HepG2 (cell line): ENCODE results near the gene LILRB2. TPM values are rescaled to one million over a fixed set of nuclear protein-coding genes. Genes with fewer than 3 reads are reported as not detected.

Experiments used
- ATAC-seq: fragments of 200-7000 bp; cut with Tn5 transposase; 3 replicates; pipeline ENCODE4 v1.9.1; 2020; ENCODE audit warnings: mild to moderate bottlenecking, moderate library complexity
- BruUV-seq: library from RNA; stranded (reverse); fragments of 400-500 nt; replicated peaks from 2 replicates; lab custom pipeline; 2021; lab: Mats Ljungman, UMichigan
- CTCF ChIA-PET: fragments of 300-600 bp; formaldehyde crosslinking; extraction: SDS; loops from one replicate; lab custom pipeline; 2021; ENCODE audit warnings: low total read pairs, inconsistent platforms, low intra/inter-chr PET ratio; lab: Yijun Ruan, JAX
- POLR2A ChIA-PET: fragments of 350-600 bp; sonication (Branson Sonifier 250); formaldehyde crosslinking; loops from one replicate; lab custom pipeline; 2020; ENCODE audit warnings: antibody characterized with exemption, inconsistent platforms; lab: Yijun Ruan, JAX
- DNase-seq: peaks from one replicate; pipeline ENCODE4 v3.0.0-alpha.2; 2015; ENCODE audit warnings: low spot score
- FAIRE-seq: peaks from 3 replicates; lab custom pipeline; 2011; peaks lifted over from hg19 to GRCh38; lab: Jason Lieb, UNC
- H2AFZ ChIP-seq: one replicate; pipeline ENCODE4 v1.6.1; 2011; ENCODE audit warnings: low read length, inconsistent platforms
- H3K27ac ChIP-seq: fragments of 300-600 bp; 3 replicates; pipeline ENCODE4 v1.8.0; 2011; ENCODE audit warnings: mixed run types, mild to moderate bottlenecking, mixed read lengths, low read length, inconsistent platforms; ENCODE audit not compliant: insufficient read depth; ENCODE audit errors: extremely low read length
- H3K27me3 ChIP-seq, 2 experiments: fragments of 200-600 bp in 1 of 2; 2 replicates in 1 of 2; 3 replicates in 1 of 2; pipeline versions ENCODE4 v1.6.0 to v1.8.0; 2011; ENCODE audit warnings: low read length in 2 of 2, mild to moderate bottlenecking in 2 of 2, moderate library complexity in 2 of 2, inconsistent platforms in 1 of 2; ENCODE audit not compliant: insufficient read depth in 2 of 2, control insufficient read depth in 1 of 2
- H3K36me3 ChIP-seq, 2 experiments: fragments of 200-600 bp in 1 of 2; replicated peaks in 1 of 2; 2 replicates in 1 of 2; 3 replicates in 1 of 2; pipeline versions ENCODE4 v1.5.1 to v1.8.0; 2011; ENCODE audit warnings: low read length in 2 of 2, inconsistent platforms in 1 of 2; ENCODE audit not compliant: insufficient read depth in 2 of 2, control insufficient read depth in 1 of 2
- H3K4me1 ChIP-seq: 2 replicates; pipeline ENCODE4 v1.5.1; 2012; ENCODE audit warnings: low read length, inconsistent platforms; ENCODE audit not compliant: insufficient read depth
- H3K4me2 ChIP-seq: 2 replicates; pipeline ENCODE4 v1.6.0; 2011; ENCODE audit warnings: low read depth, low read length, inconsistent platforms
- H3K4me3 ChIP-seq, 3 experiments: fragments of 200-600 bp in 1 of 3; sonication (generic), shearing (Covaris generic) in 1 of 3; replicated peaks in 1 of 3; 2 replicates each; pipeline ENCODE4 v1.5.1; 2011 to 2016; ENCODE audit warnings: low read length in 3 of 3, inconsistent platforms in 2 of 3, low read depth in 2 of 3, mild to moderate bottlenecking in 2 of 3, control low read depth in 1 of 3, mixed read lengths in 1 of 3; ENCODE audit not compliant: insufficient read depth in 1 of 3
- H3K79me2 ChIP-seq: one replicate; pipeline ENCODE4 v1.6.1; 2011; ENCODE audit warnings: low read length, inconsistent platforms; ENCODE audit not compliant: insufficient read depth
- H3K9ac ChIP-seq: 2 replicates; pipeline ENCODE4 v1.6.0; 2011; ENCODE audit warnings: mild to moderate bottlenecking, low read depth, low read length, inconsistent platforms; ENCODE audit not compliant: insufficient read depth
- H3K9me3 ChIP-seq: 2 replicates; pipeline ENCODE4 v1.5.1; 2012; ENCODE audit warnings: mild to moderate bottlenecking, low read length
- H4K20me1 ChIP-seq: 2 replicates; pipeline ENCODE4 v1.6.0; 2011; ENCODE audit warnings: inconsistent platforms, mild to moderate bottlenecking, low read length, moderate library complexity; ENCODE audit not compliant: insufficient read depth
- GLI4 ChIP-seq: sonication (generic); formaldehyde crosslinking; IDR thresholded peaks from 2 replicates; pipeline ENCODE4 v1.5.1; 2020; ENCODE audit warnings: missing genetic modification reagents, mild to moderate bottlenecking, moderate library complexity, borderline replicate concordance
- JARID2 ChIP-seq: sonication (generic); formaldehyde crosslinking; IDR thresholded peaks from 2 replicates; pipeline ENCODE4 v1.8.1; 2023; ENCODE audit warnings: missing genetic modification reagents, inconsistent platforms; ENCODE audit not compliant: insufficient replicate concordance
- KDM5A ChIP-seq: fragments of 200-600 bp; sonication (generic); IDR thresholded peaks from 2 replicates; pipeline ENCODE4 v1.7.0; 2018; ENCODE audit warnings: antibody characterized with exemption, mild to moderate bottlenecking, low read length, borderline replicate concordance
- PATZ1 ChIP-seq: sonication (generic); formaldehyde crosslinking; IDR thresholded peaks from 2 replicates; pipeline ENCODE4 v1.4.0; 2020; ENCODE audit warnings: missing genetic modification reagents
- SAP130 ChIP-seq: IDR thresholded peaks from 2 replicates; pipeline ENCODE4 v1.6.1; 2016; ENCODE audit warnings: low read depth
- ZBTB3 ChIP-seq: sonication (generic); formaldehyde crosslinking; IDR thresholded peaks from 2 replicates; pipeline ENCODE4 v1.4.0; 2020; ENCODE audit warnings: low read depth, mild to moderate bottlenecking, moderate library complexity, missing genetic modification reagents, borderline replicate concordance
- ZKSCAN8 ChIP-seq: IDR thresholded peaks from 2 replicates; pipeline ENCODE4 v1.6.1; 2016; ENCODE audit warnings: borderline replicate concordance, missing genetic modification reagents, missing compliant biosample characterization
- ZNF12 ChIP-seq: sonication (generic); formaldehyde crosslinking; IDR thresholded peaks from 2 replicates; pipeline ENCODE4 v1.5.0; 2020; ENCODE audit warnings: missing genetic modification reagents
- ZNF234 ChIP-seq: sonication (generic); formaldehyde crosslinking; conservative IDR thresholded peaks from 2 replicates; pipeline ENCODE4 v1.5.1; 2020; ENCODE audit warnings: mild to moderate bottlenecking, missing genetic modification reagents
- ZNF331 ChIP-seq: sonication (generic); formaldehyde crosslinking; IDR thresholded peaks from 2 replicates; pipeline ENCODE4 v1.4.0; 2020; ENCODE audit warnings: missing genetic modification reagents
- WGBS: methylation state at CpG from one replicate; pipeline ENCODE4 v1.1.6; 2017; ENCODE audit warnings: low lambda C conversion rate; 5-methylcytosine and 5-hydroxymethylcytosine counted together
- in situ Hi-C: cut with HindIII; loops from 2 replicates; pipeline ENCODE4 v1.10.0; 2017; ENCODE audit warnings: low pct_unique_long_range_greater_than_20kb; ENCODE audit not compliant: extremely low pct_ligation_motif_present
- intact Hi-C: fragments of 100-400 bp; cut with micrococcal nuclease; formaldehyde crosslinking; loops from one replicate; pipeline ENCODE4 v1.10.0; 2022; ENCODE audit not compliant: unreplicated experiment
- polyA plus RNA-seq, 8 experiments: library from polyadenylated mRNA; depleted of rRNA in 3 of 8; stranded (reverse) in 7 of 8; unstranded in 1 of 8; fragments of >200 nt; fragmentation: Illumina TruSeq in 4 of 8; extraction: Trizol in 4 of 8; gene quantifications; 2 replicates each; pipeline versions ENCODE4 v1.2.1 to v1.2.3, GENCODE V29; 2011 to 2016; ENCODE audit warnings: low read depth in 4 of 8, missing spikeins in 1 of 8, mixed read lengths in 1 of 8; ENCODE audit not compliant: insufficient read depth in 1 of 8
- total RNA-seq, 5 experiments: library from RNA; depleted of rRNA; stranded (reverse); fragments of >200 nt; fragmentation: Illumina TruSeq; extraction: Trizol; gene quantifications; 2 replicates each; pipeline ENCODE4 v1.2.3, GENCODE V29; 2016; ENCODE audit warnings: low read depth in 1 of 5
- TF ChIP-seq, protein P1 (sequence below), 2 experiments: sonication (generic) in 1 of 2; formaldehyde crosslinking in 1 of 2; IDR thresholded peaks; 2 replicates each; pipeline versions ENCODE4 v1.5.1 to v1.6.1; 2011 to 2020; ENCODE audit warnings: borderline replicate concordance in 1 of 2, low read depth in 1 of 2, low read length in 1 of 2, mild to moderate bottlenecking in 1 of 2, missing genetic modification reagents in 1 of 2, moderate library complexity in 1 of 2
- TF ChIP-seq, protein P2 (sequence below): sonication (generic); formaldehyde crosslinking; IDR thresholded peaks from 2 replicates; pipeline ENCODE4 v1.4.0; 2020; ENCODE audit warnings: missing genetic modification reagents
- TF ChIP-seq, protein P3 (sequence below): sonication (generic); formaldehyde crosslinking; IDR thresholded peaks from 2 replicates; pipeline ENCODE4 v1.5.1; 2020; ENCODE audit warnings: missing genetic modification reagents, mild to moderate bottlenecking, borderline replicate concordance

Gene LILRB2
- total and polyA plus RNA-seq, 2 of the 13 experiments (the other 11 are each of a cell fraction or from before 2014, with no cell fraction given): not detected

DNA sequence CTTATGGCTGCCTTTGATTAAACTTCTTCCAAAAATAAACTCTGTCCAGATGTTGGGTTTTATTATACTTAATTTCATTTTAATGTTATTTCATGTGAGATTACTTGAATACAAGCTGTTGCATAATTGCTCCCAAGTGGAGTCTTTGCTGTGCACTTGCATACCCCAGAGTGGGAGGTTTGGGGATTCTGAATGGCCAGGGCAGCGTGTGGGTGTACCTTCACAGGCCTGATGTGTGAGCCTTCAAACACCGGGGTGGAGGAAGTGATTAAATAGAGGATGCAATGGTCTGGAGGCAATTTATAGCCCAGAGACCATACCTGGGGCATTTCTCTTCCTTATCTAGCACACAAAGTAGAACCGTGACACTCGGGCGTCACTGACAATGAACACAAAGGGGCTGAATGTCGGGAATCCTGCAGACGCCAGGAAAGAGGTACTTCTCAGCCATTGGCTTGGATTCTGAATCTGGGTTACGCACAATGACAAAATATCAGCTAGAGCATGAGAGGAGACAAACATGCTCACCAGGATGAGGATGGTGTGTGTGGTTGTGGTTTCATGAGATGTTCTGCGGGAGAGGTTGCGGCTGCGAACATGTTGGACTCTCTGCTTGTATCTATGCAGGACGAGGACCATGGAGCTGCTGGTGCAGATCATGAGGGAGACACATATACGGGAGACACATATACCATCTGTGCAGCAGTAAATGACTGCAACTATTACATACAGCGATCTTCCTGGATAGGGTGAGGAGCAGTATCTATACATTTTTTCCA, 39.2 kb upstream of the LILRB2 start:
- H3K4me1 ChIP-seq: no peaks in the 10 kb centered on the region
- H3K27ac ChIP-seq: no peak overlapping the region
- H3K9ac ChIP-seq: no peak overlapping the region
- peaks cover 1 to 9% of the 10 kb centered on the region in 2 experiments; a peak in 1 of 5 replicates for H3K27me3 ChIP-seq
- no TSS peak for BruUV-seq
- H4K20me1 ChIP-seq: no peaks in the 10 kb centered on the region
- FAIRE-seq: no peak
- ATAC-seq: no peak
- H3K9me3 ChIP-seq: no peaks in the 10 kb centered on the region
- no peaks in the 10 kb centered on the region for H3K79me2 ChIP-seq
- 42% methylated on average over 14 of the region's 14 CpGs for WGBS
- CTCF ChIA-PET: no interaction called here
- H3K36me3 ChIP-seq: no peaks in the 10 kb centered on the region
- no peak overlapping the region for H3K4me2 ChIP-seq
- no peak overlapping the region for H2AFZ ChIP-seq
- POLR2A ChIA-PET: no interaction called here
- intact Hi-C loops (no loop called here), in situ Hi-C loops (no loop called here)
- no peak for DNase-seq
- H3K4me3 ChIP-seq: no peak overlapping the region
- TF ChIP-seq ZNF331 (no peak), KDM5A (no peak), GLI4 (CRISPR knock-in tag) (no peak), ZKSCAN8 (no peak), JARID2 (CRISPR knock-in tag) (no peak), ZBTB3 (no peak), ZNF234 (no peak), ZNF12 (CRISPR knock-in tag) (no peak), PATZ1 (CRISPR knock-in tag) (no peak), SAP130 (no peak)
- TF ChIP-seq, protein P1, sequence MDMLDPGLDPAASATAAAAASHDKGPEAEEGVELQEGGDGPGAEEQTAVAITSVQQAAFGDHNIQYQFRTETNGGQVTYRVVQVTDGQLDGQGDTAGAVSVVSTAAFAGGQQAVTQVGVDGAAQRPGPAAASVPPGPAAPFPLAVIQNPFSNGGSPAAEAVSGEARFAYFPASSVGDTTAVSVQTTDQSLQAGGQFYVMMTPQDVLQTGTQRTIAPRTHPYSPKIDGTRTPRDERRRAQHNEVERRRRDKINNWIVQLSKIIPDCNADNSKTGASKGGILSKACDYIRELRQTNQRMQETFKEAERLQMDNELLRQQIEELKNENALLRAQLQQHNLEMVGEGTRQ (IDR thresholded peaks at IDR 0.05; ENCODE audit: low read depth, low read length): no peak
- TF ChIP-seq, protein P1 (CRISPR knock-in tag; IDR thresholded peaks at IDR 0.05; ENCODE audit: borderline replicate concordance): no peak
- TF ChIP-seq, protein P2, sequence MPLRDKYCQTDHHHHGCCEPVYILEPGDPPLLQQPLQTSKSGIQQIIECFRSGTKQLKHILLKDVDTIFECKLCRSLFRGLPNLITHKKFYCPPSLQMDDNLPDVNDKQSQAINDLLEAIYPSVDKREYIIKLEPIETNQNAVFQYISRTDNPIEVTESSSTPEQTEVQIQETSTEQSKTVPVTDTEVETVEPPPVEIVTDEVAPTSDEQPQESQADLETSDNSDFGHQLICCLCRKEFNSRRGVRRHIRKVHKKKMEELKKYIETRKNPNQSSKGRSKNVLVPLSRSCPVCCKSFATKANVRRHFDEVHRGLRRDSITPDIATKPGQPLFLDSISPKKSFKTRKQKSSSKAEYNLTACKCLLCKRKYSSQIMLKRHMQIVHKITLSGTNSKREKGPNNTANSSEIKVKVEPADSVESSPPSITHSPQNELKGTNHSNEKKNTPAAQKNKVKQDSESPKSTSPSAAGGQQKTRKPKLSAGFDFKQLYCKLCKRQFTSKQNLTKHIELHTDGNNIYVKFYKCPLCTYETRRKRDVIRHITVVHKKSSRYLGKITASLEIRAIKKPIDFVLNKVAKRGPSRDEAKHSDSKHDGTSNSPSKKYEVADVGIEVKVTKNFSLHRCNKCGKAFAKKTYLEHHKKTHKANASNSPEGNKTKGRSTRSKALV (CRISPR knock-in tag): no peak
- TF ChIP-seq, protein P3, sequence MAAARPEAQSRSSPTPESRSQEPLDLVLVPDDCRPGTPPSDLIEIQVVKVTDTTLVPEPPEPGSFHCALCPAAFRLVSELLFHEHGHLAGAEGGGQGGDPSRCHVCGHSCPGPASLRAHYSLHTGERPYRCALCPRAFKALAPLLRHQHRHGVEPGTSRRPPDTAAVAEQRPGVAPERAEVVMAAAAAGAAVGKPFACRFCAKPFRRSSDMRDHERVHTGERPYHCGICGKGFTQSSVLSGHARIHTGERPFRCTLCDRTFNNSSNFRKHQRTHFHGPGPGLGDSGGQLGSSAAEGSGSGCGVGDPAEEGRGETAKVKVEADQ (CRISPR knock-in tag): no peak
- TF ChIP-seq, all 625 proteins: peak for 0
